Measurements from ENCODE around the gene DYNLT1. TPM values are rescaled to one million over a fixed set of nuclear protein-coding genes. Genes with fewer than 3 reads are reported as not detected.
A peak's percentile ranks its signal among the peaks of the same experiment; 100 is the strongest.
"Not testable (repeated sequence)": the region's sequence is repeated elsewhere in the genome, so short reads cannot be mapped to it uniquely, and the experiment has no call there.

DYNLT1 gene
- total and polyA plus RNA-seq, 2 experiments from 2014 or later, result 60.9 to 241 TPM

- TF ChIP-seq, protein P1, sequence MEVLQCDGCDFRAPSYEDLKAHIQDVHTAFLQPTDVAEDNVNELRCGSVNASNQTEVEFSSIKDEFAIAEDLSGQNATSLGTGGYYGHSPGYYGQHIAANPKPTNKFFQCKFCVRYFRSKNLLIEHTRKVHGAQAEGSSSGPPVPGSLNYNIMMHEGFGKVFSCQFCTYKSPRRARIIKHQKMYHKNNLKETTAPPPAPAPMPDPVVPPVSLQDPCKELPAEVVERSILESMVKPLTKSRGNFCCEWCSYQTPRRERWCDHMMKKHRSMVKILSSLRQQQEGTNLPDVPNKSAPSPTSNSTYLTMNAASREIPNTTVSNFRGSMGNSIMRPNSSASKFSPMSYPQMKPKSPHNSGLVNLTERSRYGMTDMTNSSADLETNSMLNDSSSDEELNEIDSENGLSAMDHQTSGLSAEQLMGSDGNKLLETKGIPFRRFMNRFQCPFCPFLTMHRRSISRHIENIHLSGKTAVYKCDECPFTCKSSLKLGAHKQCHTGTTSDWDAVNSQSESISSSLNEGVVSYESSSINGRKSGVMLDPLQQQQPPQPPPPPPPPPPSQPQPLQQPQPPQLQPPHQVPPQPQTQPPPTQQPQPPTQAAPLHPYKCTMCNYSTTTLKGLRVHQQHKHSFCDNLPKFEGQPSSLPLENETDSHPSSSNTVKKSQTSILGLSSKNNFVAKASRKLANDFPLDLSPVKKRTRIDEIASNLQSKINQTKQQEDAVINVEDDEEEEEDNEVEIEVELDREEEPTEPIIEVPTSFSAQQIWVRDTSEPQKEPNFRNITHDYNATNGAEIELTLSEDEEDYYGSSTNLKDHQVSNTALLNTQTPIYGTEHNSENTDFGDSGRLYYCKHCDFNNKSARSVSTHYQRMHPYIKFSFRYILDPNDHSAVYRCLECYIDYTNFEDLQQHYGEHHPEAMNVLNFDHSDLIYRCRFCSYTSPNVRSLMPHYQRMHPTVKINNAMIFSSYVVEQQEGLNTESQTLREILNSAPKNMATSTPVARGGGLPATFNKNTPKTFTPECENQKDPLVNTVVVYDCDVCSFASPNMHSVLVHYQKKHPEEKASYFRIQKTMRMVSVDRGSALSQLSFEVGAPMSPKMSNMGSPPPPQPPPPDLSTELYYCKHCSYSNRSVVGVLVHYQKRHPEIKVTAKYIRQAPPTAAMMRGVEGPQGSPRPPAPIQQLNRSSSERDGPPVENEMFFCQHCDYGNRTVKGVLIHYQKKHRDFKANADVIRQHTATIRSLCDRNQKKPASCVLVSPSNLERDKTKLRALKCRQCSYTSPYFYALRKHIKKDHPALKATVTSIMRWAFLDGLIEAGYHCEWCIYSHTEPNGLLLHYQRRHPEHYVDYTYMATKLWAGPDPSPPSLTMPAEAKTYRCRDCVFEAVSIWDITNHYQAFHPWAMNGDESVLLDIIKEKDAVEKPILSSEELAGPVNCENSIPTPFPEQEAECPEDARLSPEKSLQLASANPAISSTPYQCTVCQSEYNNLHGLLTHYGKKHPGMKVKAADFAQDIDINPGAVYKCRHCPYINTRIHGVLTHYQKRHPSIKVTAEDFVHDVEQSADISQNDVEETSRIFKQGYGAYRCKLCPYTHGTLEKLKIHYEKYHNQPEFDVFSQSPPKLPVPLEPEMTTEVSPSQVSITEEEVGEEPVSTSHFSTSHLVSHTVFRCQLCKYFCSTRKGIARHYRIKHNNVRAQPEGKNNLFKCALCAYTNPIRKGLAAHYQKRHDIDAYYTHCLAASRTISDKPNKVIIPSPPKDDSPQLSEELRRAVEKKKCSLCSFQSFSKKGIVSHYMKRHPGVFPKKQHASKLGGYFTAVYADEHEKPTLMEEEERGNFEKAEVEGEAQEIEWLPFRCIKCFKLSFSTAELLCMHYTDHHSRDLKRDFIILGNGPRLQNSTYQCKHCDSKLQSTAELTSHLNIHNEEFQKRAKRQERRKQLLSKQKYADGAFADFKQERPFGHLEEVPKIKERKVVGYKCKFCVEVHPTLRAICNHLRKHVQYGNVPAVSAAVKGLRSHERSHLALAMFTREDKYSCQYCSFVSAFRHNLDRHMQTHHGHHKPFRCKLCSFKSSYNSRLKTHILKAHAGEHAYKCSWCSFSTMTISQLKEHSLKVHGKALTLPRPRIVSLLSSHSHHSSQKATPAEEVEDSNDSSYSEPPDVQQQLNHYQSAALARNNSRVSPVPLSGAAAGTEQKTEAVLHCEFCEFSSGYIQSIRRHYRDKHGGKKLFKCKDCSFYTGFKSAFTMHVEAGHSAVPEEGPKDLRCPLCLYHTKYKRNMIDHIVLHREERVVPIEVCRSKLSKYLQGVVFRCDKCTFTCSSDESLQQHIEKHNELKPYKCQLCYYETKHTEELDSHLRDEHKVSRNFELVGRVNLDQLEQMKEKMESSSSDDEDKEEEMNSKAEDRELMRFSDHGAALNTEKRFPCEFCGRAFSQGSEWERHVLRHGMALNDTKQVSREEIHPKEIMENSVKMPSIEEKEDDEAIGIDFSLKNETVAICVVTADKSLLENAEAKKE (CRISPR knock-in tag; IDR thresholded peaks at IDR 0.05), result no peak
- TF ChIP-seq, protein P2, sequence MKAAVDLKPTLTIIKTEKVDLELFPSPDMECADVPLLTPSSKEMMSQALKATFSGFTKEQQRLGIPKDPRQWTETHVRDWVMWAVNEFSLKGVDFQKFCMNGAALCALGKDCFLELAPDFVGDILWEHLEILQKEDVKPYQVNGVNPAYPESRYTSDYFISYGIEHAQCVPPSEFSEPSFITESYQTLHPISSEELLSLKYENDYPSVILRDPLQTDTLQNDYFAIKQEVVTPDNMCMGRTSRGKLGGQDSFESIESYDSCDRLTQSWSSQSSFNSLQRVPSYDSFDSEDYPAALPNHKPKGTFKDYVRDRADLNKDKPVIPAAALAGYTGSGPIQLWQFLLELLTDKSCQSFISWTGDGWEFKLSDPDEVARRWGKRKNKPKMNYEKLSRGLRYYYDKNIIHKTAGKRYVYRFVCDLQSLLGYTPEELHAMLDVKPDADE (IDR thresholded peaks at IDR 0.05), result no peak
- TF ChIP-seq CREB1 (CRISPR knock-in tag; IDR thresholded peaks at IDR 0.05; ENCODE audit: low read depth) (no peak), JUNB (IDR thresholded peaks at IDR 0.05; ENCODE audit: unreplicated experiment) (no peak), NANOG (IDR thresholded peaks at IDR 0.05; ENCODE audit: borderline replicate concordance) (no peak), EZH2 (IDR thresholded peaks at IDR 0.05; ENCODE audit: low read depth, unreplicated experiment) (no peak)
- TF ChIP-seq, protein P3, sequence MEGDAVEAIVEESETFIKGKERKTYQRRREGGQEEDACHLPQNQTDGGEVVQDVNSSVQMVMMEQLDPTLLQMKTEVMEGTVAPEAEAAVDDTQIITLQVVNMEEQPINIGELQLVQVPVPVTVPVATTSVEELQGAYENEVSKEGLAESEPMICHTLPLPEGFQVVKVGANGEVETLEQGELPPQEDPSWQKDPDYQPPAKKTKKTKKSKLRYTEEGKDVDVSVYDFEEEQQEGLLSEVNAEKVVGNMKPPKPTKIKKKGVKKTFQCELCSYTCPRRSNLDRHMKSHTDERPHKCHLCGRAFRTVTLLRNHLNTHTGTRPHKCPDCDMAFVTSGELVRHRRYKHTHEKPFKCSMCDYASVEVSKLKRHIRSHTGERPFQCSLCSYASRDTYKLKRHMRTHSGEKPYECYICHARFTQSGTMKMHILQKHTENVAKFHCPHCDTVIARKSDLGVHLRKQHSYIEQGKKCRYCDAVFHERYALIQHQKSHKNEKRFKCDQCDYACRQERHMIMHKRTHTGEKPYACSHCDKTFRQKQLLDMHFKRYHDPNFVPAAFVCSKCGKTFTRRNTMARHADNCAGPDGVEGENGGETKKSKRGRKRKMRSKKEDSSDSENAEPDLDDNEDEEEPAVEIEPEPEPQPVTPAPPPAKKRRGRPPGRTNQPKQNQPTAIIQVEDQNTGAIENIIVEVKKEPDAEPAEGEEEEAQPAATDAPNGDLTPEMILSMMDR (conservative IDR thresholded peaks at IDR 0.05; ENCODE audit: low read depth in 2 of 2), result no peak
- TF ChIP-seq, protein P4, sequence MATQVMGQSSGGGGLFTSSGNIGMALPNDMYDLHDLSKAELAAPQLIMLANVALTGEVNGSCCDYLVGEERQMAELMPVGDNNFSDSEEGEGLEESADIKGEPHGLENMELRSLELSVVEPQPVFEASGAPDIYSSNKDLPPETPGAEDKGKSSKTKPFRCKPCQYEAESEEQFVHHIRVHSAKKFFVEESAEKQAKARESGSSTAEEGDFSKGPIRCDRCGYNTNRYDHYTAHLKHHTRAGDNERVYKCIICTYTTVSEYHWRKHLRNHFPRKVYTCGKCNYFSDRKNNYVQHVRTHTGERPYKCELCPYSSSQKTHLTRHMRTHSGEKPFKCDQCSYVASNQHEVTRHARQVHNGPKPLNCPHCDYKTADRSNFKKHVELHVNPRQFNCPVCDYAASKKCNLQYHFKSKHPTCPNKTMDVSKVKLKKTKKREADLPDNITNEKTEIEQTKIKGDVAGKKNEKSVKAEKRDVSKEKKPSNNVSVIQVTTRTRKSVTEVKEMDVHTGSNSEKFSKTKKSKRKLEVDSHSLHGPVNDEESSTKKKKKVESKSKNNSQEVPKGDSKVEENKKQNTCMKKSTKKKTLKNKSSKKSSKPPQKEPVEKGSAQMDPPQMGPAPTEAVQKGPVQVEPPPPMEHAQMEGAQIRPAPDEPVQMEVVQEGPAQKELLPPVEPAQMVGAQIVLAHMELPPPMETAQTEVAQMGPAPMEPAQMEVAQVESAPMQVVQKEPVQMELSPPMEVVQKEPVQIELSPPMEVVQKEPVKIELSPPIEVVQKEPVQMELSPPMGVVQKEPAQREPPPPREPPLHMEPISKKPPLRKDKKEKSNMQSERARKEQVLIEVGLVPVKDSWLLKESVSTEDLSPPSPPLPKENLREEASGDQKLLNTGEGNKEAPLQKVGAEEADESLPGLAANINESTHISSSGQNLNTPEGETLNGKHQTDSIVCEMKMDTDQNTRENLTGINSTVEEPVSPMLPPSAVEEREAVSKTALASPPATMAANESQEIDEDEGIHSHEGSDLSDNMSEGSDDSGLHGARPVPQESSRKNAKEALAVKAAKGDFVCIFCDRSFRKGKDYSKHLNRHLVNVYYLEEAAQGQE (IDR thresholded peaks at IDR 0.05; ENCODE audit: unreplicated experiment), result no peak
These were observed 28.2 kb upstream of the DYNLT1 start (continued) for GRCh38 chr6:158672726-158673125.

- H3K27ac Mint-ChIP-seq; H3K4me3 Mint-ChIP-seq; H3F3A ChIP-seq (replicated peaks; ENCODE audit: low read depth); H4K20me1 ChIP-seq (replicated peaks; ENCODE audit: insufficient read depth); H3K4me3 ChIP-seq; H3K36me3 Mint-ChIP-seq (ENCODE audit: low read depth); H3K36me3 ChIP-seq (ENCODE audit: insufficient read depth); H3K27me3 Mint-ChIP-seq (ENCODE audit: insufficient read depth, low read depth, poor library complexity); H3K79me2 ChIP-seq (replicated peaks; ENCODE audit: insufficient read depth); H3K27ac ChIP-seq (ENCODE audit: low read depth); H3K27me3 ChIP-seq (ENCODE audit: insufficient read depth); H3K9me2 ChIP-seq (ENCODE audit: insufficient read depth); ATAC-seq; H3K4me1 ChIP-seq (ENCODE audit: insufficient read depth); DNase-seq (ENCODE audit: low spot score); H3K4me1 Mint-ChIP-seq; H3K4me2 ChIP-seq; H3K9me3 Mint-ChIP-seq: not testable (repeated sequence)
- 0 out of 2 replicates have a peak overlapping the region, but pooled peaks have one; percentile 59 for H2AFZ ChIP-seq
These were observed 27.6 kb upstream of the DYNLT1 start for GRCh38 chr6:158672119-158672518.

All from GM23338 (cell line).